Right kidney (tissue), 1 donor: Measurements from ENCODE around the gene ALG14.

Experiments used
- DNase-seq: peaks from one replicate; pipeline ENCODE4 v3.0.0-alpha.2; 2016

The ALG14 gene

GRCh38 chr1:94981575-94981973 is 91.2 kb downstream of the ALG14 start:
- DNase-seq, result no peak

GRCh38 chr1:94980582-94981574 is 91.9 kb downstream of the ALG14 start:
- DNase-seq, result no peak

- DNase-seq, result no peak
Measured at GRCh38 chr1:94979656-94980581, 92.8 kb downstream of the ALG14 start.

GRCh38 chr1:94979131-94979530 is 93.6 kb downstream of the ALG14 start:
- no peak for DNase-seq

GRCh38 chr1:94978401-94978800 is 94.3 kb downstream of the ALG14 start:
- DNase-seq, result no peak

GRCh38 chr1:94976971-94977548 is 95.7 kb downstream of the ALG14 start:
- no peak for DNase-seq

- DNase-seq, result no peak
Measured at GRCh38 chr1:94974824-94975223, 97.9 kb downstream of the ALG14 start.

- DNase-seq, result no peak
Measured at GRCh38 chr1:94974241-94974640, 98.5 kb downstream of the ALG14 start.

- DNase-seq, result no peak
Measured at GRCh38 chr1:94973309-94973922, 99.3 kb downstream of the ALG14 start.

GRCh38 chr1:94971491-94971924 is 101.2 kb downstream of the ALG14 start:
- DNase-seq, result no peak

GRCh38 chr1:94970783-94971182 is 102.0 kb downstream of the ALG14 start:
- DNase-seq, result no peak

- DNase-seq, result no peak
Measured at GRCh38 chr1:94969137-94969536, 103.6 kb downstream of the ALG14 start.

- DNase-seq, result no peak
Measured at GRCh38 chr1:94966033-94966432, 106.7 kb downstream of the ALG14 start.

- no peak for DNase-seq
Measured at GRCh38 chr1:94963864-94964263, 108.9 kb downstream of the ALG14 start.

GRCh38 chr1:94962409-94963265 is 110.1 kb downstream of the ALG14 start:
- no peak for DNase-seq

GRCh38 chr1:94961988-94962387 is 110.8 kb downstream of the ALG14 start:
- no peak for DNase-seq

GRCh38 chr1:94961582-94961981 is 111.2 kb downstream of the ALG14 start:
- DNase-seq, result no peak

- no peak for DNase-seq
Measured at GRCh38 chr1:94958081-94958480, 114.7 kb downstream of the ALG14 start.

GRCh38 chr1:94955767-94956632 is 116.8 kb downstream of the ALG14 start:
- DNase-seq, result no peak
